HG03097 (cell line): ENCODE data around the gene RABGEF1.
"Not testable (repeated sequence)": the region's sequence is repeated elsewhere in the genome, so short reads cannot be mapped to it uniquely, and the experiment has no call there.

Experiments
- ATAC-seq: cut with Tn5 transposase; IDR thresholded peaks from one replicate; pipeline ENCODE4 v1.9.1; 2021; ENCODE audit not compliant: unreplicated experiment, low FRiP score

The RABGEF1 gene

DNA sequence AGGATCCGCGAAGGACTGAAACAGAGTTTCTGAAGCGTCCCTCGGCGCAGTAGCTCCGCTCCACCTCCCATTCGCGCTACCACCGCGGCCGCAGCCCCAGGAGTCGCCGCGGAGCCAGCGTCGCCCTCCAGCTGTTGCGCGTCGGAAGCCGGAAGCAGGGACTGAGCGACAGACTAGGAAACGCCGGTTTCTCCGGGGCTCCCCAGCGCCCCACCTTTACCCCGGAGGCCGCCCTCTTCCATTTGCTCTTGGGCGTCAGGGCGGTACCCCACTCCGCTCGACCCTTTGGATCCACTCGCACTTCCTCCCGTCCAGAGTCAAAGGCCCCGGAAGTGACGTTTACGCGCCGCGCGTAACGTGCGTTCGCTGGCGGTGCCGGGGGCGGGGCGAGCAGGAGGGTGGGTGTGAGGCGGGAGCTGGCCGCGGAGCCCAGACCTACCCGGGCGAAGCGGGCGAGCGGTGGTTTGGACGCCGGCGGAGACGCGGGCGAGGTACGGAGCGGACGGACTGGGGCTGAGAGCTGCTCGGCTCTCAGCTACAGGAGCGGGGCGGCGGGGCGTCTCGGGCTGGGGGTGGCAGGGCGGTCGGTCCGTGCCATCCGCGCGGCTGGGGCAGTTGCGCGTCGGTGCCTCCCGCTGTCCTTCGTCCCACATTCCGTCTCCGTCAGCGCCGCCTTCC is at the start of gene RABGEF1:
Gene RABGEF1 (plus strand): TSS at position 432 of the 678 bp plus-strand sequence. CDS start 31,167 bp downstream, outside the sequence.
- ATAC-seq, result peak; percentile 83

DNA sequence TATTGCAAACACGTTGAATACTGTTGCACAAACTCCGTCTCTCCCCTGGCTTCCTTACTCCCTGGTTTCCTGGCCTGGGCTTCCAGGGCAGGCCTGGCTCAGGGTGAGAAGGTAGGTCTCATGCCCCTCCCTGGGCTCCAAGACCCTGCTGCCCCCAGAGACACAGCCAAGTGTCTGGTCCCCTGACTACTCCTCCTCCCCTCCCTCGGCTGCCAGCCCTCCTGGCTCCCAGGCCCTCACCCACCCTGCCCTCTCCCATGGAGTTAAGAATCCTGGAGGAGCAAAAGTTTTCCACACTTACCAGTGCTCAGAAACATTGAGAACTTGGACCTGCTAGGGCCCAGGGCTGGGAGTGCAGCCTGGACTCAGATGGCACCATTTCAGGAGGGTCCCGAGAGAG is 47.2 kb upstream of the RABGEF1 start:
- no peak for ATAC-seq

DNA sequence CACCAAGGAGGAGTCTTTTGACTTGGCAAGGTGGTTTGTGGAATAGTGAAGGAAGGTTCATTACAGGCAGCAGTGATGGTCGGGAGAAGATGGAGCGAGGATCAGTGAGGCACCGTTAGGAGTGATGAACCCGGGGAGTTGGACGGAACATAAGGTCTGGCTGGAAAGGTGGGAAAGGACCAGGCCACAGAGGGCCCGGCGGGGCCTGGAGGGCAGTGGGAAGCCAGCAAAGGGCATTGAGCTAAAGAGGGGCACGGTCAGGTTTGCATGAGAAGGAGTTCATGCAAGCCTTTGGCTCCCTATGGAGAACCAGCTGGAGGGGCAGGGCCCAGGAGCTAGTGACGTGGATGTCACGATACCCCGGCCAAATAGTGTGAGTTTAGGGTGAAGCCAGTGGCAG is 46.2 kb upstream of the RABGEF1 start:
- no peak for ATAC-seq

DNA sequence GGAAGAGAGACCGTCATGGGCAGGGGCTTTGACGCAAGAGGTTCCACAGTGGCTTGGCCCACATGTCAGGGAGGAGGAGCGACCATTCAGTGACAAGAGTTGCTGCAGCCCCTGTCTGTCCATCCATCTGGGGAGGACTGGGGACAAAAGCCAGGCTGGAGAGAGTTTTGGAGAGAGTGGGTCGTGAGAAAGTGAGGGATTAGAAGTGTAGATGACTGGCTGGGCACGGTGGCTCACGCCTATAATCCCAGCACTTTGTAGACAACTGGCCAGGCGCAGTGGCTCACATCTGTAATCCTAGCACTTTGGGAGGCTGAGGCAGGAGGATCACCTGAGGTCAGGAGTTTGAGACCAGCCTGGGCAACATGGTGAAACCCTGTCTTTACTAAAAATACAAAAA is 45.1 kb upstream of the RABGEF1 start:
- ATAC-seq, result not testable (repeated sequence)

DNA sequence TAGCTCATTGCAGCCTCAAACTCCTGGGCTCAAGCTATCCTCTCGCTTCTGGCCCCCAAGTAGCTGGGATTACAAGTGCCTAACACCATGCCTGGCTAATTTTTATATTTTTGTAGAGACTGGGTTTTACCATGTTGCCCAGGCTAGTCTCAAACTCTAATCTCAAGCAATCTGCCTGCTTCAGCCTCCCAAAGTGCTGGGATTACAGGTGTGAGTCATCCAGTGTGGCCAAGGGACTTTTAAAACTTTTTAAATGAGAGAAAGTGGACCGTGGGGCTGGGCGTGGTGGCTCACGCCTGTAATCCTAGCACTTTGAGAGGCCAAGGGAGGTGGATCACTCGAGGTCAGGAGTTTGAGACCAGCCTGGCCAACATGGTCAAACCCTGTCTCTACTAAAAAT is 44.4 kb upstream of the RABGEF1 start:
- not testable (repeated sequence) for ATAC-seq

DNA sequence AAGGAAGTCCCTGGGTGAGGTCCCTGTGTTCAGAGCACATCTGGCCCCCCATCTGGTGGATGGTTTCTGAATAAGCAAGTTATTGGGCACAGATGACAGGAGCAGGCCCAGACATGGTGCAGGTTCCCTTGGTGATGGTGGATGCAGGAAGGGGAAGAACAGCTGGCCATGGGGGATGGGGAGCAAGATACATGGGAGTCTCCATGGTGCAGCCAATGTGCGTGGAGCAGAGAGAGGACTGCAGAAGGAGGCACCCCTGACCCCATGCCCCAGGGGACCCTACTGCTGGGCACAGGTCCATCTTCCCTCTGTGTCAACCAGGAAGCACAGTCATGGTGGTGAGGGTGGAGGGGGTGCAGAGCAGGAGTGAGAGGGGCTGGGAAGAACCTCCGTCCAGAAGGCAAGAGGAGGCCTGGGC is 43.8 kb upstream of the RABGEF1 start:
- ATAC-seq, result no peak

DNA sequence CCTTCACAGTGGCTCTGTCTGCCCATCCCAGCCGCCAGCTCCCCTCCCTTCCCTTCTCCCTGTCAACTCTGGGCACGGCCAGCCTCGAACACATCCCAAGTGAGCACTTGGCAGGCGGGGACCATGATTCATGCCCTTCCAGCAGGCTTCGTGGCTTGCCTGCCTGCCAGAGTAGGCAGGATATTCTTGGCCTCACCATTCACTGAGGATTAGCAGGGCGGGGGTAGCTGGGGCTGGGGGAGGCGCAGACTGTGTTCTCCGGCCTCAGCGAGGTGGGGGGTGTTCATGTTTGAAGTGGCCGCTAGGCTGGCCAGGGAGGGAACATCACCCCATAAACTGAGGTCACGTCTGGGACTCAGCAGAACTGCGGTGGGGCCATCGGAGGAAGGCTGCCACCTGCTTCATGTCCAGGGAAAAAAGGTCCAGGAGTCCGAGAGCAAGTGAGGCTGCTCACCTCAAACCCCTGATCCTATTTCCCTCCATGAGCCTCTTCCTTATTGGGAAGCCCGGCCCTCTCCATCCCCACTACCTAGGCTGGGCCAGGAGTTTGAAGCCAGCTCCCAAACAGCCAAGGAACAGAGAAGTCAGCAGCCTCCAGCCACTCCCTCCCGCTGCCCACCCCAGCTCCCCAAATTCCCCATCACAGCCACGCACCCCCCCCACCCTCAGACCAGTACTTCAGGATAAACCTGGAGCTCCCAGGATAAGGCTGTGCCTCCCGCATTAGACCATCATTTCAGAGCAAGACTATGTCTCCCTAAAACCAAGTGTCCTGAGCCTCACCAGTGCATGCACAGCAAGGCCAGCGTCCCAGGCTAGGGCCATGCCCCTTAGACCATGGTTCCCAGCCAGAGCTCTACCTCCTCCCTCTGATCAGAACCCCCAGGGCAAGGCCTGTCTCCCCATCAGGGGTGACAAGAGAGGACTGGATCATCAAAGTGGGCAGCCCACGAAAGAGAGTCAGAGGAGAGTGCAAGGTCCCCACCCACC is 42.8 kb upstream of the RABGEF1 start:
- ATAC-seq, result no peak

DNA sequence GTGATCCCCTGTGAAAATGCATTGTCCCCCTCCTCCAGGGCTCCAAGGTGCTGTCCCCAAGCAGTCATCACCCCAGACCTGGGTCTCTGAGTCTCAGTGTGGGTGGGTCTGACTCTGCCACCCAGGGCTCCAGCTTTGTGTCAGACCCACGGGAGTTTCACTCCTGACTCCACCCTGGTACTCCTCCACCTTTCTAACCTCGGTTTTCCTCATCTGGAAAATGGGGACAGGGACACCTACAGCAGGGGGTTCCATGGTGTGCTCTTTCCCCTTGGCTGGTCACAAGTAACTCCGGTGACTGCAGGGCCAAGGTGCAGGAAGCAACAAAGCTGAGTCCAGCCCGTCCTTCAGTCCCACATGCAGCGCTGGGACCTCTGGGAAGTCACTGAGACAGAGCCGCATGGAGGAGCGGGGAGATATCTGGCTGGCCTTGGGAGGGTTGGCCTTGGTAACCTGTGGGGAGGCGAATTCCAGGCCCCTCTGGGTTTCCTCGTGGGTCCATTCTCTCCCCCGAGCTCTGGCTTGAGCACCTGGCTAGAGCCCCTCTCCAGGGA is 41.8 kb upstream of the RABGEF1 start:
- ATAC-seq, result no peak

DNA sequence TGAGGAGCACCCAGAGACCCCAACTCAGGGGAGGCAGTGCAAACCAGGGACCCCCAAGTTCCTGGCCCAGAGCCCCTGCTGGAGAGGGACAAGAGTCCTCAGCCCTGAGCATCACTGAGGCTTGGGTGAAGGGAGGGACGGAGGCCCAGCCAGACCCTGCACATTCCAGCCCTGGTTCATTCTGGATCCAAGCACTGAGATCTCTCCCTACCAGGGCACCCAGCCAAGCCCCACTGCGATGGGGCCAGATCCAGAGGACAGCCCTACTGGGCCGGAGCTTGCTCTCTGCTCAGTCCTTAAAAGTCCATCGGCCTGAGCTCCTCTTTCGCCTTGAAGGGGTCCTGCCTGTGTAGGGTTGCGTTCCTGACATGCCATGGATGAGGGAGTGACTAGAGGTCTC is 40.5 kb upstream of the RABGEF1 start:
- ATAC-seq, result no peak

DNA sequence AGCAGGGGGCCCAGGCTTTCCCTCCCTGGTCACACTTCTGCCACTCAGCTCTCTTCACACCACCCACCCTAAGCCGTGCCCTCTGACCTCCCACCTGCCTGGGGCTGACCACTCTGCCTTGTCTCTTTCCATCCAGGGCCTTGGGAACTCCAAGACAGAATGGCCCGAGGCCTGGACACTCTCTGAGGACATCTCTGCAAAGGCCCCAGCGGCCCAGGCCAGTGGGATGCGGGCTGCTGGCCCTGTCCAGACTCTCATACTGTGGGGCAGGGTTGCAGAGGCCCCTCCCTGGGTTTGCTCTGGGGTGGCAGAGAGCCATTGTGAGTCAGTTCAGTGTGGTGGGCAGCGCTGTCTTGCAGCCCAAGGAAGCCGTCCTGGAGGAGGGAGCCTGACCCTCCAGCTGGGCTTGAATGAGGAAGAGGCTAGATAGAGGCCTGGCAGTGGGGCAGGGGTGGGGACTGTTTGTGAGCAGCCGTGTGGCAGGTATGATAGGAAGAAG is 39.9 kb upstream of the RABGEF1 start:
- no peak for ATAC-seq

DNA sequence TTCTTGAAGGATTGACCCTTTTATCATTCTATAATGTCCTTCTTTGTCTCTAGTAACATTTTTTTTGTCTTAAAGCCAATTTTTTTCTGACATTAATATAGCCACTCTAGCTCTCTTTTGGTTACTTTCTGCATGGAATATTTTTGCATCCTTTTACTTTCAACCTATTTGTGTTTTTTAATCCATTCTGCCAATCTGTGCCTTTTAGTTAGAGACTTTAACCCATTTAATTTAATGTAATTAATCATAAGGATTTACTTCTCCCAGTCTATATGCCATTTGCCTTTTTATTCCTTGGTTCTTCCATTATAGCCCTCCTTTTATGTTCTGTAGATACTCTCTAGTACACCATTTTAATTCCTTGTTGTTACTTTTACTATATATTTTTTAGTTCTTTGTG is 32.7 kb upstream of the RABGEF1 start:
- no peak for ATAC-seq

DNA sequence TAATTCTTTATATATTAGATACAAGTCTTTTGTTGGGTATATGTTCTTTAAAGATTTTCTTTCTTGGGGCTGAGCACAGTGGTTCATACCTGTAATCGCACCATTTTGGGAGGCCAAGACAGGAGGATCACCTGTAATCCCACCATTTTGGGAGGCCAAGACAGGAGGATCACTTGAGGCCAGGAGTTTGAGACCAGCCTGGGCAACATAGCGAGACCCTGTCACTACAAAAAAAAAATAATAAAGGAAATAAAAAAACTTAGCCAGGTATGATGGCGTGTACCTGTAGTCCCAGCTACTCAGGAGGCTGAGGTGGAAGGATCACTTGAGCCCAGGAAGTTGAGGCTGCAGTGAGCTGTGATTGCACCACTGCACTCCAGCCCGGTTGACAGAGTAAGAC is 29.8 kb upstream of the RABGEF1 start:
- ATAC-seq, result not testable (repeated sequence)

DNA sequence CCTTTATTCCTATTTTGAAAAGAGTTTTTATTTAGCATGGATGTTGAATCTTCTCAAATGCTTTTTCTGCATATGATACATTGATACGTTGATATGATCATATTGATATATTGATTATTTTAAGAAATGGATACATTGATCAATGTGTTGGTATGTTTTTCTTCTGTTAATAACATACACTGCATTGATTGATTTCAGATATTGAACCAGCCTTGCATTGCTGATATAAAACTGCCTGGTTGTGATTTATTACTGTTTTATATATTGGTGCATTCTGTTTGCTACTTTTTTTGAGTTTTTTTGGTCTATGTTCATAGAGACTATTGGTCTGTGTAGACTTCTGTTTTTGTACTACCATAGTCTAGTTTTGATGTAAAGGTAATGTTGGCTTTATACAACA is 26.8 kb upstream of the RABGEF1 start:
- no peak for ATAC-seq

DNA sequence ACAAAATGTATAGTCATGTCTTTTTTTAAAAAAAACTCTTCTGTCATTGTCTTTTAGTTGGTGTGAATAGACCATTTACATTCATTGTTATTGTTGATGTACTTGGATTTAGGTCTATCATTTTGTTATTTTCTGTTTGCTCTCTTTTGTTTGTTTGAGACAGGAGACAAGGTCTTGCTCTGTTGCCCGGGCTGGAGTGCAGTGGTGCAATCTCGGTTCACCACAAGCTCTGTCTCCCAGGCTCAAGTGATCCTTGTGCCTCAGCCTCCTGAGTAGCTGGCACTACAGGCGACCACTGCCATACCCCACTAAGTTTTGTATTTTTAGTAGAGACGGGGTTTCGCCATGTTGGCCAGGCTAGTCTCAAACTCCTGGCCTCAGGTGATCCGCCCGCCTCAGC is 23.9 kb upstream of the RABGEF1 start:
- ATAC-seq, result not testable (repeated sequence)

DNA sequence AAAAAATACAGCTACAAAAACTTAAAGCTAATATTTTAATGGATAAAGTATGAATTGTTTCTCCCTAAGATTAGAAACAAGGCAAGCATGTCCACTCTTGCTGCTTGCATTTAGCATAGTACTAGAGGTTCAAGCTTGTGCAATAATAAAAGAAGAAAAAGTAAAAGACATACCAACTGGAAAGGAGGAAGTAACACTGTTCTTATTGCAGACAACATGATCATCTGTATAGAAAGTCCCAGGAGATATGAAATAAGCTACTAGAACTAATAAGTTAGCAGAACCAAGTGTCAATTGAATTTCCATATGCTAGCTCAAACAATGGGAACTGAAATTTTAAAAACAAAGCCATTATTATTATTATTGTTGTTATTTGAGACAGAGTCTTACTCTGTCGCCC is 20.0 kb upstream of the RABGEF1 start:
- ATAC-seq, result no peak

DNA sequence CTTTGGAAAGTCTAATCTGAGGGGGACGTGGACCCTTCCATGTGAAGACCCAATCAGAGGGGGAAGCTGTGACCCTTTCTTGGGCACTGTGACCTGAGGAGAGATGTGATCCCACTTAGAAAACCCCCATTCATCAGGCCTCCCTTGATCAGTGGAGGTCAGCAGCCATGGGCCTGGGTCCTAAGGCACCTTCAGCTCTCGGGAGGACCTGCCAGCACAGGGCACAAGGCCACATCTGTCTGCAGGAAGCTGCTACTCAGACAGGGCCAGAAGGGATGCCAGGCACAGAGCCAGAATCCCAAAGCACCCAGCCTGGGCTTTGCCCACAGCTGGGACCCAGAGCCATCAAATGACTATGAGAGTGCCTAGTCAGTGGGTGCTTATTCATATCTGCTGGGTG is 14.7 kb upstream of the RABGEF1 start:
- no peak for ATAC-seq

DNA sequence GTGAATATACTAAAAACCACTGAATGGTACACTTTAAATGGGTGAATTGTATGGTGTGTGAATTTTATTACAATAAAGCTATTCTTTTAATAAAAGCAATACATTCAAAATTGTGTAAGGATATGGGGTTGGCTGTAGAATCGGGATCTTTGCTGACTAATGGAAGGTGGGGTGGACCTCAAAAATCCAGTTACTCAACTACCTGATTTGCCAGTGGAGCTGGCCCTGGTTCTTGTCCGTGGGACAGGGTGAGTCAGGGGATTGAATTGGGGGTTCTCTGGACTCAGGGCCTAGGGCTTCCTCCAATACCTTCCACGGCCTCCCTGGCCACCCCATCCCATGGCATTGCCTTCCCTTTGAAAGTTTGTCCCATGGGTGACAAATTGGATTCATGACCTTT is 13.5 kb upstream of the RABGEF1 start:
- no peak for ATAC-seq

DNA sequence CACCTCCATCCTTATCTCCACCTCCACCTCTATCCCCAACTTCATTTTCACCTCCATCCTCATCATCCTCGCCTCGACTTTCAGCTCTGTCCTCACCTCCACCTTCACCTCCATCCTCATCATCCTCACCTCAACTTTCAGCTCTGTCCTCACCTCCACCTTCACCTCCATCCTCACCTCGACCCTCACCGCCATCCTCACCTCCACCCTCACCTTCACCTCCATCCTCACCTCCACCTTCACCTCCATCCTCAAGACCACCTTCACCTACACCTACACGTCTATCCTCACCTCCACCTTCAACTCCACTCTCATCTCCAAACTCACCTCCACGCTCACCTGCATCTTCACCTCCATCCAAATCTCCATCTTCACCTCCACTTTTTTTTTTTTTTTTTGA is 12.0 kb upstream of the RABGEF1 start:
- ATAC-seq, result no peak

DNA sequence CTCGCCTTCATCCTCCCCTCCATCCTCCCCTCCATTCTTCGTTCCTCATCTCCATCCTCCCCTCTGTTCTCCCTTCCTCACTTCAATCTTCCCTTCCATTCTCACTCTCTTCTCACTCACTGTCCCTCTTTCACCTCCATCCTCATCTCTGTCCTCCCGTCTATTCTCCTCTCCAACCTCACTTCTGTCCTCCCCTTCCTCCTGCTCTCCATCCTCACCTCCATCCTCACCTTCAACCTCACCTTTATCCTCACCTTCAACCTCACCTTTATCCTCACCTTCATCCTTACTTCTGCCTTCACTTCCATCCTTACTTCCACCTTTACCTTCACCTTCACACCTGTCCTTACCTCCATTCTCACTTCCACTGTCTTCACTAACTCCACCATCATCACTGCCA is 11.3 kb upstream of the RABGEF1 start:
- no peak for ATAC-seq

DNA sequence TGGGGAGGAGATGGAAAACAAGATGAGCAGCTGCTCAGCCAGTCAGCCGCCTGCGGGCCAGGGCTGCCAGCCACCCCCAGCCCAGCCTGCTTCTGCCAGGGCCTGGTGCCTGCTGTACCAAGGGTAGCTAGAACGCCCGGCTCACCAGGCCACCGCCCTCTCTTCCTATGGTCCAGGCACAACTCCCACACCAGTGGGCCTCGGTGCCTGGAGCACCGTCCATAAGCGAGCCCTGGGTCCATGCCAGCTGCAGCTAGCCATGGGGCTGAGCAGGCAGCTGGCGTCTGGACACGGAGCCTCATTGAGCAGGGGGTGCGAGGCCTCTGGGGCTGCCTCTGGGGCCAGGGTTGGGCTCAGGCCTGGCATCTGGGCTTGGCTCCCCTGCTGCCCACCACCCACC is 8.5 kb upstream of the RABGEF1 start:
- no peak for ATAC-seq

DNA sequence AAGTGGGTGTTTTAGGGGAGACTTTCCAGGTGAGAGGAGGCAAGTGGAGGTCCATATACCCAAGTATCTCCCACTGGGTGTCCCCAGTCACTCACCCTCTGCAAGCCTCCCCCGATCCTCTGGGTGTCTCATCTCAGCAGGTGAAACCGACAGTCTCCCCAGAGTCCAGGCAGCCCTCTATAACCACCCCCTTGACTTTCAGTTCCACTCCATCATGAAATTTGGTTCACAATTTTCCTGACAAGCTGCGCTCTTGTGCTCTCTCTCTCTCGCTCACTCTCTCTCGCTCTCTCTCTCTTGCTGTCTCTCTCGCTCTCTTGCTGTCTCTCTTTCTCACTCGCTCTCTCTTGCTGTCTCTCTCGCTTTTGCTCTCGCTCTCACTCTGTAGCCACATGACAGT is 8.1 kb upstream of the RABGEF1 start:
- ATAC-seq, result no peak
